NCI-H748 (cell line): ENCODE measurements around the gene PIM3.

Experiments
- DNase-seq: peaks from one replicate; lab custom pipeline; 2025; ENCODE audit not compliant: unreplicated experiment; lab: John Stamatoyannopoulos, UW

Gene PIM3

DNA sequence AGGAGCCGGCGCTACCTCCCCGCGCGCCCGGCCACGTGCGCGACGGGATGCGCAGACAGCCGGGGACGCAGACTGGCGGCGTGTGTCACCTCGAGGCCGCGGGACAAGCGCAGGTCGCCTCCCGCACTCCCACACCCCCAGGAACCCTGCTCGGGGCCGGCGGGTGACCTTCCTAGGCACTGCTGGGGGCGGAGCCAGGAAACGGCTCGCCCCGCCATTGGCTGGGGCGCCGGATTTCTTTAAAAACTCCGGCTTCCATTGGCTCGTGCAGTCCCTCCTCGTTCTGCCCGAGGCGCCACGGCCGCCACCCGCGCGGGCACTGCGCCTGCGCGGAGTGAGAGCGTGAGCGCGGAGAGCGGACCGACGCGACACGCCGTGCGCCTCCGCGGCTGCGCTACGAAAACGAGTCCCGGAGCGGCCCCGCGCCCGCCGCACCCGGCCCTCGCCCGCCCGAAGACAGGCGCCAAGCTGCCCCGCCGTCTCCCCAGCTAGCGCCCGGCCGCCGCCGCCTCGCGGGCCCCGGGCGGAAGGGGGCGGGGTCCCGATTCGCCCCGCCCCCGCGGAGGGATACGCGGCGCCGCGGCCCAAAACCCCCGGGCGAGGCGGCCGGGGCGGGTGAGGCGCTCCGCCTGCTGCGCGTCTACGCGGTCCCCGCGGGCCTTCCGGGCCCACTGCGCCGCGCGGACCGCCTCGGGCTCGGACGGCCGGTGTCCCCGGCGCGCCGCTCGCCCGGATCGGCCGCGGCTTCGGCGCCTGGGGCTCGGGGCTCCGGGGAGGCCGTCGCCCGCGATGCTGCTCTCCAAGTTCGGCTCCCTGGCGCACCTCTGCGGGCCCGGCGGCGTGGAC, at the start of gene PIM3:
Gene PIM3 (plus strand): TSS at position 614 of the 846 bp plus-strand sequence. CDS start 176 bp downstream, at position 790.
- peak; percentile 99 for DNase-seq

DNA sequence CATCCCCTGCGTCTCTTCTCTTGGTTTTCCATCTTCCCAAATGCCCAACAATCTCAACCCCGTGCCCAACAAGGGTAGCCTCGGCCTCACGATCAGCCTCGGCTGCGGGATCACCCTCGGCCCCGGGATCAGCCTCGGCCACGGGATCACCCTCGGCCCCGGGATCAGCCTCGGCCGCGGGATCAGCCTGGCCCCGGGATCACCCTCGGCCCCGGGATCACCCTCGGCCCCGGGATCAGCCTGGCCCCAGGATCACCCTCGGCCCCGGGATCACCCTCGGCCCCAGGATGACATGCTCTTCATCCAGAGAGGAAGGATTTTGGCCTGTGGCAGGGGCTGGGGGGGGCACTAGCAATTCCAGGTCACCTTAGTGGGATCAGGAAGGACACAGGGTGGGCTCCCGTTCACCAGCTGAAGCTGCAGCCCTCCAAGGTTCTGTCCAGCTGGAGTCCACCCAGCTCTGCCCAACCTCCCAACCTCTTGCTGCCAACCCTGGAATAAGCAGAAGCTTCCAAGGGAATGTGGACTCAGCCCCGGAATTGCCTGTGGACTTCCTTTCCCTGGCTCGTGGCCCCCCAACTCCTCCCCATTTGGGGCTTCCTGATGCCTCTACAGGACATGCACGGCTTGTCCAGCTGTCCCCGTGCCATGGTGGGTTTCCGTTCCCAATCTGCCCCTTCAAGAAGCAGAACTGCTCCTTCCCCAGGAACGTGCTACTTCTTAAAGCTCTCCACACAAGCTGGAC, 48.5 kb upstream of the PIM3 start:
- DNase-seq, result no peak

DNA sequence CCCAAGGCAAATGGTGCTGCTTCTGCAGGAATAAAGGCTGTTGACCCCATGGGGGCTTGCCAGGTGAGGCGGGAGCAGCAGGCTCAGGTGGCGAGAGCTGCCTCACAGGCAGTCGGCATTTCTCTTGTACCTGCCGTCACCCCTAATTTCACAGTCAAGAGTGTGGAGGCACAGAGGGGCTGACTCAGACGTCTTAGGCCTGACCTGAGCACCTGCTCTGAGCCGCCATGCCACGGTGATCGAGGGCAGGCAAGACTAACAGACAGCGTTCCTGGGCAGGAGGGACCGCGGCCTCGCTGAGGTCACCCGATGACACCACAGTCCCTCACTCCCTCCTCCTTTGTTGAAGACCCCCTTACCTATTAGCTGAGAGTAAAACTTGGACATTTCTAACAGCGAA, 47.5 kb upstream of the PIM3 start:
- no peak for DNase-seq

DNA sequence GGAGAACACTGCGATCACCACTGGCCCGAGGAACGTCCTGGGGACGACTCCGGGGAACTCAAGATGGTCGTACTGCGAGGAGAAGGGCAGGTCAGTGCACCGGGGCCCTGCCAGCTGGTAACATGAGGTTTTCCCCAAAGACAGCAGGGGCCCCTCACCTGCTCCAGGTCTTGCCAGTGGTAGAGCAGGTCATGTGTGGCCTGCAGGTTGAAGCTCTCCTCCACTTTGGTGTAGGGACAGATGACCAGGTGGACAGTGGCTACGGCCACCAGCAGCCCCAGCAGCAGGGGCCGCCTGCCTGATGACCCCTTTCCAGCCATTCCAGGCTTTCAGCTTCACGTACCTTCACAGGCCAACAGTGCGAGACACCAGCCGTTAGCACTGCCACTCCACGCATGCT, 47.1 kb upstream of the PIM3 start:
- DNase-seq, result no peak

DNA sequence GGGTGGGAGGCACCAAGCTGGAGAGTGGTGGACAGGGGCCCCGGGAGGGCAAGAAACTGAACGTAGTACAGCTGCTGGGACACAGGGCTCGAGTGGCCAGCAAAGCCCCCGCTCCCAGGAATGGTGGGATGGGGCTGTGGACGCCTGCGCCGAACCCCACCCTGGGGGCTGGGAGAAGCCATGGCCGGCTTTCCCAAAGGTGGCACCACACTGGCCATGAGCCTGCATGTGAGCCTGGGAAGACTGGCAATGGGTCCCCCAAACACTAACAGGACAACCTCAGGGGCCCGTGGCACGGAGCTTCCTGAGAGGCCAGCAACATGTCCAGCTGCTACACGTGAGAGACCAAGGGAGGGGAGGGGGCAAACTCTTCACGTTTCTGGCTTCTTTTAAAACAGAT, 46.3 kb upstream of the PIM3 start:
- no peak for DNase-seq

DNA sequence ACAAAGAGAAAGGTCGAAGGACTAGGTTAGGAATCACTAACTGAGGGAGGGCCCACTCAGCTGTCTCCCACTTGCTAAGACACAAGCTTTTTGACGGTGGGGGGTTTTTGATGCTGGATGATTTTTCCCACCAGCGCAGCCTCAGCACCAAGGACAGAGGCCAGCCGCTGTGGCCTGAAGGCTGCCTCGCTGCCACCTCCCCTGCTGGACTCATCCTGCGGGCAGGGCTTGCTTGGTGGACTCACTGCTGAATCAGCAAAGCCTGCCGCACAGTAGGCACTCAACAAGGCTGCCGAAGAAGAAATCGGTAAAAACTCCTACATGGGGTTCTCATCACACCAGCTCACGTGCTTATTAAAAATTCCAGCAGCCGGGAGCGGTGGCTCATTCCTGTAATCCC, 45.0 kb upstream of the PIM3 start:
- DNase-seq, result no peak

DNA sequence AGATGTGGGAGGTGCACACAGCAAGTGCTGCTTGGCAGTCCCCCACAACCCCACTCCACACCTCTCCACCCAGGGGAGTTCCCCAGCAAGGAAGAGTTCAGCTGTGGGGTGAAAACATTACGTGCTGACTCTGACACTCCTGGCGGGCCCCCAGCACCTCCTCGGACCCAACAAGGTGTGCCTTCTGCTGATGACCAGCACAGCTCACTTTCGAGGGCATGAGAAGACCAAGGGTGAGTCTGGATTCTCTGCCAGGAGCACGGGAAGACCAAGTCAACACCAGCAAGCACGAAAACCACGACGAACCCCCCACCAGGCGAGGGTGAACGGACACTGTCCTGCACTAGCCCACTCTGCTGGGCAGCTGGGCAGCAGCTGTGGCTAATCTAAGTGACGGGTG, 43.7 kb upstream of the PIM3 start:
- DNase-seq, result no peak

DNA sequence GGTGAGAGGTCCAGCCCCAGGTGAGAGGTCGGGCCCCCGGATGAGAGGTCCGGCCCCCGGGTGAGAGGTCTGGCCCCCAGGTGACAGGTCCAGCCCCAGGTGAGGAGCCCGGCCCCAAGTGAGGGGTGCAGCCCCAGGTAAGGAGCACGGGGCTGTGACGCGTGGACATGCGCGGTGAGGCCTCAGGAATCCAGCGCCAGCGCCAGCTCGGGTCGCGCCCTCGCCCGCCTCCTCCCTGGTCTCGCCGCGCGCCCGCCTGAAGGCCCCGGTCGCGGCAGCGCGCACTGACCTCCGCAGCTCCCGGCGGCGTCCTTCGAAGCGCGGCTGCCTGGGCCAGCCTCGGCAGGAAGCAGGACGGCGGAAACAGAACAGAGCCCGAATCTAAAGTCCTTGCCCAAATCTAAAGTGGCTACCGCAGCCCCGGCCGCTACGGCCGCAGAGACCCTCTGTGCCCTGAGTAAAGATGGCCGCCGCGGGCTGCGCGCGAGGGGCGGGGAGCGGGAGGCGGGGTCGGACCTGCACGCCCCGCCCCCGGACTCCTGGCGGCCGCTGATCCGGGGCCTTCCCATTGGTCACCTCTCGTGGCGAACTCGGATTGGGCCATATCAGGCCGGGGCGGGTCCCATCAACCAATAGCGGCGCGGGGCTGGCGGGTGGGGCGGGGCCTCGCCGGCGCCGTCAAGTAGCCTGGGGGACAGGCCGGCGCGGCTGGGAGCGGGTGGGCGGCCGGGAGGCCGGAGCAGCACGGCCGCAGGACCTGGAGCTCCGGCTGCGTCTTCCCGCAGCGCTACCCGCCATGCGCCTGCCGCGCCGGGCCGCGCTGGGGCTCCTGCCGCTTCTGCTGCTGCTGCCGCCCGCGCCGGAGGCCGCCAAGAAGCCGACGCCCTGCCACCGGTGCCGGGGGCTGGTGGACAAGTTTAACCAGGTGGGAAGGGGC, 42.3 kb upstream of the PIM3 start, which contains the start of the genes ALG12 and CRELD2:
Gene ALG12 (minus strand): TSS at position 465 of the 937 bp plus-strand sequence. CDS start 4,673 bp downstream, outside the sequence.
Gene CRELD2 (plus strand): TSS at position 661 of the 937 bp plus-strand sequence. CDS start 136 bp downstream, at position 797.
- peak; percentile 97 for DNase-seq

DNA sequence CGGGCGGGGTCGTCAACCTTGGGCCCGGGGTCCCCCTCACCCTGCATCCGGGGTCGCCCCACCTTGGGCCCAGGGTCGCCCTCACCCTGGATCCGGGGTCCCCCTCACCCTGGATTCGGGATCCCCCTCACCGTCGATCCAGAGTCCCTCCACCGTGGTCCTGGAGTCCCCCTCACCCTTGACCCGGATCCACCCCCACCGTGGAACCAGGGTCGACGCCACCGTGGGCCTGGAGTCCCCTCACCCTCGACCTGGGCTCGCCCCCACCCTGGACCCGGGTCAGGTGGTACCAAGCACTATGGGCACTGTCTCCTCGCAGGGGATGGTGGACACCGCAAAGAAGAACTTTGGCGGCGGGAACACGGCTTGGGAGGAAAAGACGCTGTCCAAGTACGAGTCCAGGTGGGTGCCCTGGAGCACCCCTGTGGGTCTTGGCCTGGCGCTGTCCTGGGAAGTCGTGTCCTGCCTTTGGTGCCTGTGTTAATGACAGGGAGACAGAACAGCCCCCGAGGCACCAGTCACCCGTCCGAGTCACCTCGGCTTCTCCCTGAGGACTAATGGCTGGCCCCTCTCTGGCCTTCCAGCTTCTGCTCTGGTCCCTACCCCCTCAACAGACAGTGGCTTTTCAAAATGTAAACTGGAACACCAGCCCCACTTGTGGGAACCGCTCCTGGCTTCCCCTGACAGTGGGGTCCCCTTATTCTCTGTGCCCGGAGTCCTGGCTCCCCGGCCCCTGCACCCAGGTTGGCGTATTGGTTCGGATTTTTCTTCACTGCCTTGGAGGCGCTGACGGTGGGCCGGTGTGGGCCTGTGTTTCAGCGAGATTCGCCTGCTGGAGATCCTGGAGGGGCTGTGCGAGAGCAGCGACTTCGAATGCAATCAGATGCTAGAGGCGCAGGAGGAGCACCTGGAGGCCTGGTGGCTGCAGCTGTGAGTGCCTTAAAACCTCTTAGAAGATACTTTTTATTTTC, 41.4 kb upstream of the PIM3 start:
- DNase-seq, result no peak

DNA sequence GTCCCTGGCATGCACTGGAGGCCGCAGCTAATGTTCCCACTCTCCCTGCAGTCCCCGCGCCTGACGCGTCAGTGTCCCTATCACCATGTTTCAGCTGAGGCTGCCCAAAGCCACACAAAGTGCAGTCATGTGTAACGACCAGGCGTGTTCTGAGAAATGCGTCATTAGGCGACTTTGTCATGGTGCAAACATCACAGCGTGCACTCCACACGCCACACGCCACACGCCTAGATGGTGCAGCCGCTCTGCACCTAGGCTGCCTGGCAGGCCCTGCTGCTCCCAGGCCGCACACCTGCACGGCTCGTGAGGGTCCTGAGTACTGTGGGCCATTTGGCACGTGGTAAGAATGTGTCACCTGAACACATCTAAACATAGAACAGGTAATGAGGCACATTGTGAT, 39.7 kb upstream of the PIM3 start:
- DNase-seq, result no peak

DNA sequence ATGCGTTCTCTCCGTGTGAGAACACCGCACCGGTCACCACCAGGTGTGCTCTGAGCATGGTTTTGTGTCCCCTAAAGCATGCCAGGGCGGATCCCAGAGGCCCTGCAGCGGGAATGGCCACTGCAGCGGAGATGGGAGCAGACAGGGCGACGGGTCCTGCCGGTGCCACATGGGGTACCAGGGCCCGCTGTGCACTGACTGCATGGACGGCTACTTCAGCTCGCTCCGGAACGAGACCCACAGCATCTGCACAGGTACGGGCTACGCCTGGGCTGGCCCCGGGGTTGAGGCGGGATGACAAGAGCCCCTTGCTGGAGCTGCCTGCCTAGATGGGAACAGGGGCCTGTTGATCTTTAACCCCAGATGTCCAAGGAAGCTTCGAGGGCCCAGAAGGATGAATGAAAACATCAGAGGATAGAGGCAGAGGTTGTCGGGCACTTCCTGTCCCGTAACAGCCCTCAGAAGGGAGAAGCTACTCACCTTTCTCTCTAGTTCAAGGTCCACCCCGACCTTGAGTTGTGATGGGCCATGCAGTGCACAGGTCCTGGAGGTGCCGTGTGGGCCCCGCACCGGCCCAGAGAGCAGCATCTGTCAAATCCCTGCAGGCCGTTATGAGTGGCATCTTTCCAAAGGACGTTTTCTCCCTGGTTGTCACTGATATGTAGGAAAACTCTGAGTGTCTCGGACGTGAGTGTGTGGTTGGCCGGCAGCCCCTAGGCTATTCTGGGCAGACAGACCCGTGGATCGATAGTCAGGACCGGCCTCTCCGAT, 38.9 kb upstream of the PIM3 start:
- DNase-seq, result no peak

DNA sequence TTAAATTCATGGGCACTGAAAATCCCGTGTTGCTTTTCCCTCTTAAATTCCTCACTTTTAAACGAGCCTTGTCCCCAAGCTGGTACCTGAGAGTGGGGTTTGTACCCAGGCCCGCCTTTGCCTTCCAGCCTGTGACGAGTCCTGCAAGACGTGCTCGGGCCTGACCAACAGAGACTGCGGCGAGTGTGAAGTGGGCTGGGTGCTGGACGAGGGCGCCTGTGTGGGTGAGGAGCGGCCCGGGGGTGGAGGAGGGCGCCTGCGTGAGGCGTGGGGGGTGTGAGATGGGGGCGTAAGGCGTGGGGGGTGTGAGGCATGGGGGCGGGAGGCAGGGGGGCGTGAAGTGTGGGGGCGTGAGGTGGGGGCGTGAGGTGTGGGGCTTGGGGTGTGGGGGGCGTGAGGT, 38.1 kb upstream of the PIM3 start:
- no peak for DNase-seq

DNA sequence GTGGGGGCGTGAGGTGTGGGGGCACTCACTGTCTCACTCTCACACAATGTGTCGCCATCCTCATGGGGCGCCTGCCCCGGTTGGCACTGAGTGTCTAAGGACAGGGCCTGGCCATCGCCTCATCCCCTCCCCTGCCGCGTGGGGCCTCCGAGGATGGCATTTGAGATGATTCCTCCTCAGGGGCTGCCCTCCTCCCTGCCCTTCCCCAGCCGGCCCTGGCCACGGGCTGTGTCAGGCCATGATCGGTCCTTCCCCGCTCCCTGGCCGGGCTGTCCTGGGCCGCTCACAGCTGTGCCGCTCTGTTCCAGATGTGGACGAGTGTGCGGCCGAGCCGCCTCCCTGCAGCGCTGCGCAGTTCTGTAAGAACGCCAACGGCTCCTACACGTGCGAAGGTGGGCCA, 37.6 kb upstream of the PIM3 start:
- DNase-seq, result no peak

DNA sequence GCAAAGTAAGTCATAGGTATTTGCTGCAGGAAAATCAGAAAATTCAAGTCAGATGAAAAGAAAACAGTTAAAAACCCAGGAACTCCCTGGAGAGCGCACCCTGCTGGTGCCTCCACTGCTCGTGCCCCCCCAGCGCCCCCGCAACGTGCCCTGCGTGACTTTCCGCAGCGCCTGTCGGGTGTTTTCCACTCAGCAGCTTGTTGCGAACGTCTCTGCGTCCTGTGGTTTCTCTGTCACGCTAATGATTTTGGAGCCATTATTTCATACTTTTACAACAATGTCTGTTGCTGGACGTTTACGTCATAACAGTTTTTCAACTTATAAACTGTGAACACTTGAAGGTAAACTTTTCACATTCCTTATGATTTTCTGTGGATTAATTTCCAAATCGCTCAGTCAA, 37.1 kb upstream of the PIM3 start:
- DNase-seq, result no peak

DNA sequence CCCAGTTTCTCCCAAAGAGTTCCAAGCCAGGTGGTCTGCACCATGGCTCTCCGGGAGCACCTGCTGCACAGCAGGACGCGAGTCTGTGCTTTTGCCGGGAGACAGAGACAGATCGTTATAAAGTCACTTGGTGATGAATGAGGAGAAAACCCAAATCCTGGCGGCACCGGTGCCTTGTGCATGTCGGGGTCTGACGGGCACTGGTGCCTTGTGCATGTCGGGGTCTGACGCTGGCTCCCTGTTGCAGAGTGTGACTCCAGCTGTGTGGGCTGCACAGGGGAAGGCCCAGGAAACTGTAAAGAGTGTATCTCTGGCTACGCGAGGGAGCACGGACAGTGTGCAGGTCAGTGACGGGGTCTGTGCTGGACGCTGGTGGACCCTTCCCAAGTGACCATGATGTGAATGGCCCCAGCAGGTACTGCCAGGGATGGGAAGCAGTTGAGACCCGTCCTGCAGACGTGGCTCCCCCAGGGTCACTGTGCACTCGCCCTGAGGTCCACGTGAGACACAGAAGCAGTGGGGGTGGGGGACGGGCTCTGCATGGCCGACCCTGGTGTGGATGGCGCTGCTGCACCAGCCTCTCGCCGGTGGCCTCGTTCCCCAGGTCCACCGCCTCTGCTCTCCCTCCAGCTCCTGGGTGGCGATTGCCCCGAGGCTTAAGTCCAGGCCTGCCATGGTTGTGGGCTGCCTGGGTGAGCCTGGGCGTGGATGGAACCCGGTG, 36.3 kb upstream of the PIM3 start:
- DNase-seq, result peak; percentile 32

DNA sequence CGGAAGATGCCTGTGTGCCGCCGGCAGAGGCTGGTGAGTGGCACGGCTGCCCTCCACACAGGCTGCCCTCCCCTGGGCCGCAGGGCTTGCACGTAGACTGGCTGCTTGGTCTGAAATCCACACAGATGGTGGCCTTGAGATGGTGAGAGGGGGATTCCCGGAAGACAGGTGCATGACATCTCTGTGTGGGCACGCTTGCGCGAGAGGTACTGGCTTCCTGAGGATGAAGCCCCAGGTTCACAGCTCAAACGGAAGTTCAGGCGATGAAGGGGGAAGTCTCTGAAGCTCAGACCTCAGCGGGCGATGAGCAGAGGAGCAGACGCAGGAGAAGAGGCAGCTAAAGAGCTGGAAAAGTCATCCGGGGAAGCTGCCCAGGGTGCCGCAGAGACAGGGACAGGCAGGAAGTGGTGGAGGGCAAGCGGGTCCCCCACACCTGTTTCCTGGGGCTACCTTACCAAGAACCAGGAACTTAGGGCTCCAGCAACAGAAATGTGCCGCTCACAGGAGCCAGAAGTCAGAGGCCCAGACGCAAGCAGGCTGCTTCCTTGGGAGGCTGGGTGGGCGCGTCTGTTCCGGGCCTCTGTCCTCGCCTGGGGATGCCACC, 34.9 kb upstream of the PIM3 start:
- no peak for DNase-seq

DNA sequence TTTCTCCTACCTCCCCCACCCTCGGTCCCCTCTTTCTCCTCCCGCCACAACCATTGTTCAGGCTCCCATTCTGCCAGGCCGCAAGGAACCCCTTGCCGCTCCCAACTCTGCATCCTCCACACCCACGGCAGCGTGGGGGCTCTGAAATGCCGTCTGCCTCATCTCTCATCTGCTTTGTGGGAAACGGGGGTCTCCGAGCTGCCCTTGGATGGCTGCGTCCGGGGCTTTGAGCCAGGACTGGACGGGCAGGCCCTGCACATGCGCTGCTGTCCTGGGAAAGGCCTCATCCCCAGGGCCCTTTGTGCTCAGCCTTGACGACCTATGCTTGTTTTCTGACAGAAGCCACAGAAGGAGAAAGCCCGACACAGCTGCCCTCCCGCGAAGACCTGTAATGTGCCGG, 33.7 kb upstream of the PIM3 start:
- no peak for DNase-seq
